Nephron progenitor cell (in vitro differentiated cells): ENCODE measurements around the gene CHI3L2.

Experiments
- DNase-seq: peaks from one replicate; pipeline ENCODE4 v3.0.0; 2021
- H3K27ac Mint-ChIP-seq: 2 replicates; pipeline ENCODE4 v1.8.0; 2021; ENCODE audit warnings: mild to moderate bottlenecking, moderate library complexity, mixed read lengths
- H3K27me3 Mint-ChIP-seq: 2 replicates; pipeline ENCODE4 v1.8.0; 2021; ENCODE audit warnings: mild to moderate bottlenecking, low read depth, mixed read lengths; ENCODE audit not compliant: poor library complexity
- H3K36me3 Mint-ChIP-seq: 2 replicates; pipeline ENCODE4 v1.8.0; 2021; ENCODE audit warnings: low read depth, mixed read lengths
- H3K4me1 Mint-ChIP-seq: 2 replicates; pipeline ENCODE4 v1.8.0; 2021; ENCODE audit warnings: mixed read lengths
- H3K4me3 Mint-ChIP-seq: 2 replicates; pipeline ENCODE4 v1.8.0; 2021; ENCODE audit warnings: mild to moderate bottlenecking, moderate library complexity, mixed read lengths
- H3K9me3 Mint-ChIP-seq: 2 replicates; pipeline ENCODE4 v1.8.0; 2021; ENCODE audit warnings: mild to moderate bottlenecking, moderate library complexity, mixed read lengths
- CTCF ChIP-seq: fragments of 200-600 bp; sonication (generic); IDR thresholded peaks from 2 replicates; pipeline ENCODE4 v1.5.0; 2021; ENCODE audit warnings: antibody characterized with exemption

The CHI3L2 gene

GRCh38 chr1:111290104-111290503 is 62.6 kb downstream of the CHI3L2 start:
- no peaks in the 10 kb centered on the region for H3K36me3 Mint-ChIP-seq
- H3K27ac Mint-ChIP-seq, result no peak overlapping the region
- TF ChIP-seq CTCF, result no peak
- no peaks in the 10 kb centered on the region for H3K9me3 Mint-ChIP-seq
- H3K4me3 Mint-ChIP-seq, result no peak overlapping the region
- H3K4me1 Mint-ChIP-seq, result no peaks in the 10 kb centered on the region
- DNase-seq, result no peak
- peaks cover 6% of the 10 kb centered on the region for H3K27me3 Mint-ChIP-seq

GRCh38 chr1:111290630-111291029 is 63.1 kb downstream of the CHI3L2 start, which contains the start of gene CHIA:
Gene CHIA (plus strand): TSS chr1:111290851. CDS start chr1:111310468, 19,617 bp downstream.
- peaks cover 6% of the 10 kb centered on the region for H3K27me3 Mint-ChIP-seq

More at GRCh38 chr1:111290630-111291029, 63.1 kb downstream of the CHI3L2 start, which contains the start of gene CHIA:
- DNase-seq, result no peak
- Mint-ChIP-seq H3K4me3 (no peak within 1 kb of the TSS), H3K4me1 (no peaks in the 10 kb centered on the region), H3K27ac (no peak within 1 kb of the TSS), H3K36me3 (no peaks in the 10 kb centered on the region), H3K9me3 (no peaks in the 10 kb centered on the region)
- TF ChIP-seq CTCF, result no peak
